ENCODE results near the gene SETBP1.

SETBP1 gene

DNA sequence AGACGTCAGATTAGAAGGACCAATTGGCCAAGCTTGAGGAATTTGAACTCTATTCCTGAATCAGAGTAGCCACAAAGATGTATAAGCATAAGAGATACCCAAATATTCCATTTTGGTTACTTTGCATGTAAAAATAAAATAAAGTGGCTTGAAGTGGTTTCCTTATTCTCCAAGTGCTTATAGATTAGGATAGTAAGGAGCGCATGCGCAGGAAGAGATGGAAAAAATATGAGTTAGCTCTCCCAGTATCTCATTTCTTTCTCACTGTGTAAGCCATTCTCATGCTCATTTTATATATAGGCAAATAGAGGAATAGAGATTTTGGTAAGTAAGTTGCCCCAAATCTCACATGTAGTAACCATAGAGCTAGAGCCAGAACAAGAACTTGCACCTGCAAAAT, 241.3 kb downstream of the SETBP1 start:
- no peak for DNase-seq (ENCODE audit: extremely low read depth, insufficient read length)
- no peak overlapping the region for H3K4me3 ChIP-seq (replicated peaks; ENCODE audit: low read depth, low read length)
- TF ChIP-seq, protein P1, sequence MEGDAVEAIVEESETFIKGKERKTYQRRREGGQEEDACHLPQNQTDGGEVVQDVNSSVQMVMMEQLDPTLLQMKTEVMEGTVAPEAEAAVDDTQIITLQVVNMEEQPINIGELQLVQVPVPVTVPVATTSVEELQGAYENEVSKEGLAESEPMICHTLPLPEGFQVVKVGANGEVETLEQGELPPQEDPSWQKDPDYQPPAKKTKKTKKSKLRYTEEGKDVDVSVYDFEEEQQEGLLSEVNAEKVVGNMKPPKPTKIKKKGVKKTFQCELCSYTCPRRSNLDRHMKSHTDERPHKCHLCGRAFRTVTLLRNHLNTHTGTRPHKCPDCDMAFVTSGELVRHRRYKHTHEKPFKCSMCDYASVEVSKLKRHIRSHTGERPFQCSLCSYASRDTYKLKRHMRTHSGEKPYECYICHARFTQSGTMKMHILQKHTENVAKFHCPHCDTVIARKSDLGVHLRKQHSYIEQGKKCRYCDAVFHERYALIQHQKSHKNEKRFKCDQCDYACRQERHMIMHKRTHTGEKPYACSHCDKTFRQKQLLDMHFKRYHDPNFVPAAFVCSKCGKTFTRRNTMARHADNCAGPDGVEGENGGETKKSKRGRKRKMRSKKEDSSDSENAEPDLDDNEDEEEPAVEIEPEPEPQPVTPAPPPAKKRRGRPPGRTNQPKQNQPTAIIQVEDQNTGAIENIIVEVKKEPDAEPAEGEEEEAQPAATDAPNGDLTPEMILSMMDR (IDR thresholded peaks at IDR 0.05; ENCODE audit: insufficient read depth, low read length, poor library complexity, severe bottlenecking): no peak
- no peaks in the 10 kb centered on the region for H3K36me3 ChIP-seq (ENCODE audit: control insufficient read depth, insufficient read depth, low read length)
- no peaks in the 10 kb centered on the region; the same call in 1 of the 2 replicates for H3K27me3 ChIP-seq (replicated peaks; ENCODE audit: control insufficient read depth, insufficient read depth, low read length)

DNA sequence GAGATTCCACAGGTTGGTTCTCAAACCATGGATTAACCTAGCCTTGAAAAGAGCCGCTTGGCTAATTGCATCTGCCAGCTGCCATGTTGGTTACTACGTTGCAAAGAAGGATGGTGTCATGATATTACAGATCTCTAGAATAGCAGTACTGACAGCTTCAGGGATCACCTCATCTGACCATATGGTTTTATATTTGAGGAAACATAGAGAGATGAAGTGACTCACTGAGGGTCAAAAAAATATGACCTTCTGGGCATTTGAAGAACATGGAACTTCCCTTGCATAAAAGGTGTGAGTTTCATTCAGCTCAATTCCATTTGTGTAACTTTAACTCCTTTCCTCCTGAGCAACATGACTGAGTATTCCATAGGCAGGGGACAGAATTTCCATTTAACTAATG, 242.3 kb downstream of the SETBP1 start:
- Histone ChIP-seq H3K4me3 (replicated peaks; ENCODE audit: low read depth, low read length) (no peak overlapping the region), H3K27me3 (replicated peaks; ENCODE audit: control insufficient read depth, insufficient read depth, low read length) (no peaks in the 10 kb centered on the region; the same call in 1 of the 2 replicates), H3K36me3 (ENCODE audit: control insufficient read depth, insufficient read depth, low read length) (no peaks in the 10 kb centered on the region)
- TF ChIP-seq, protein P1 (IDR thresholded peaks at IDR 0.05; ENCODE audit: insufficient read depth, low read length, poor library complexity, severe bottlenecking): no peak
- DNase-seq (ENCODE audit: extremely low read depth, insufficient read length): no peak

DNA sequence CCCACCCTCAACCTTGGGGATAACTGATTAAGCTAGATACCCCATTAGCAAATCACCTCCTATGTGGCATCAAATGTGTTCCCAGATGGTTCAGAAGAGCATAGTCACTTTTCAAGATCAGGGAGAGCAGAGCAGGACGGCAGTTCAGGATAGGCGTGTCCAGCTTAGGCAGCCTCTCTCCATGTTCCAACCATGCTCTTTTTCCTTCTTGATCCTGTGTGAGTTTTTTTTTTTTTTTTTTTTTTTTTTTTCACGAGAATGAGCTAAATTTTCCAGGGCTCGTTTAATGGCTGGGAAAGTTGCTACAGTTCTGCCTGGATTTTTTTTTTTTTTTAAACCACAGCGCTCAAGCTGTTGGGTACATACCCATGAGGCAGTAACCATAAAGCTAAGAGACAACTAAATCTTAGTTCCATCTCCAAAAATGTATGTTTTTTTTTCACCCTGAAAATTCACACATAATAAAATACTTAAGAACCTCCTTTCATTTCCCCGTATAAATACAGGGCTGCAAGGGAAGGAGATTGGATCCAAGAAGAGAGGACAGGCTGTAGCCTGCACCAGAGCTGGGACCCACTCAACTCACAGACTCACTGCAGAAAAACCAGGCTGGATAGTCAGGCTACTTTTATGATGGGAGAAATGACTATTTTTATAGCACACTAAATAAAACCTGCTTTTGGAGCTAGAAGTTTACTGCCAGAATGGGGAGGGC, 244.3 kb downstream of the SETBP1 start:
- no peaks in the 10 kb centered on the region; the same call in 1 of the 2 replicates for H3K27me3 ChIP-seq (replicated peaks; ENCODE audit: control insufficient read depth, insufficient read depth, low read length)
- H3K4me3 ChIP-seq (replicated peaks; ENCODE audit: low read depth, low read length): no peak overlapping the region
- no peak for DNase-seq (ENCODE audit: extremely low read depth, insufficient read length)
- no peaks in the 10 kb centered on the region for H3K36me3 ChIP-seq (ENCODE audit: control insufficient read depth, insufficient read depth, low read length)
- TF ChIP-seq, protein P1 (IDR thresholded peaks at IDR 0.05; ENCODE audit: insufficient read depth, low read length, poor library complexity, severe bottlenecking): no peak

DNA sequence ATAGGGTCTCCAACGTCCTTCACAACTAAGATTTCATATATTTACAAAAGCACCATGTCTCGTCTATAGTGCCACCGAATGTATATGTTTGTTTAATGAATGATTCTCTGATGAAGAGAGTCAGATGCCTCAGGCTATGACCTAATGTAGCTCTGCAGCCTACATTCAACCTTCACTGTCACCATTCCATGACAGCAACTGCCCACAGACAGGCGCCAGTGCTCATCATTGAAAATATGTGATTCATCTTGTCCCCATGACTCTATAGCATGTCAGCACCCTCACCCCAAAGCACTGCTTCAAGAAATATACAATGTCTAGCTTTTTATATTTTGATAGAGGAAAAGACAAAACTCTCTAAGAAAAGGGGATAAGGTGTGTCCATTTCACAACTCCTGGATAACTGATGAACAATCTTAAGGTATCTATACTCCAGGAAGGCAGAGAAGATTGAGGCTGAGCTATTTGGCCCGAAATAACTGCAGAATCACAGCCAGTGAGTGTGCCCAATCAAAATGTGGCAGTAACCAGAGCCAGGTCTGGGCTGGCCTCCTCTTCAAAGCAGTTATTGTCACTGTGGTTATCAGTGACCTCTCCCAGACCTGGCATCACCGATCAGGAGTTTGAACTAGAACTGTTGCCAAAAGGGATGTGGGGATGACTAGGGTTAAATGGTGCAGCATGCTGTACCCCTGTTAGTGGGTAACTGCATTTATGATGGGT, 246.6 kb downstream of the SETBP1 start:
- H3K4me3 ChIP-seq (replicated peaks; ENCODE audit: low read depth, low read length): no peak overlapping the region
- DNase-seq (ENCODE audit: extremely low read depth, insufficient read length): no peak
- TF ChIP-seq, protein P1 (IDR thresholded peaks at IDR 0.05; ENCODE audit: insufficient read depth, low read length, poor library complexity, severe bottlenecking): no peak
- no peaks in the 10 kb centered on the region; the same call in 1 of the 2 replicates for H3K27me3 ChIP-seq (replicated peaks; ENCODE audit: control insufficient read depth, insufficient read depth, low read length)
- H3K36me3 ChIP-seq (ENCODE audit: control insufficient read depth, insufficient read depth, low read length): no peaks in the 10 kb centered on the region

DNA sequence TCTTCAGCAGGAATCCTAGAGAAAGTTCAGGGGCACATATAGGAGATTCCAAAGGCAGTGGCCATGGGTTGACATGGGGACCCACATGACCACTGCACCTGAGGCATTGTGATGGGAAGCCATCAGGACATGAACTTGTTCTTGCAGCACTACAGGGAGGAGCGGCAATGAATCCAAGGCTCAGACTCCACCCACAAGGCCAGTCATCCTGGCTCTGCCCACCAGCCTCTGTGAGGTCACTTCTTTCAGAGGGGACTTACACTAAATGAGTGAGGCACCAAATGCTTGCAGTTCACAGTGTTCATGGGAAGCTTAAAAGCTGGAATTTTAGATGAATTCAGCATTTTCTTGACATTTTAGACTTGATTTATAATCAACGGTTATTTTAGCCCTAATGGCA, 254.2 kb downstream of the SETBP1 start:
- DNase-seq (ENCODE audit: extremely low read depth, insufficient read length): no peak
- H3K4me3 ChIP-seq (replicated peaks; ENCODE audit: low read depth, low read length): no peak overlapping the region
- H3K27me3 ChIP-seq (replicated peaks; ENCODE audit: control insufficient read depth, insufficient read depth, low read length): no peaks in the 10 kb centered on the region
- no peaks in the 10 kb centered on the region for H3K36me3 ChIP-seq (ENCODE audit: control insufficient read depth, insufficient read depth, low read length)
- TF ChIP-seq, protein P1 (IDR thresholded peaks at IDR 0.05; ENCODE audit: insufficient read depth, low read length, poor library complexity, severe bottlenecking): no peak
